Stimulated activated CD4-positive, alpha-beta T cell treated with anti-CD3 and anti-CD28 coated beads, Interleukin-12 subunit alpha, Interleukin-12 subunit beta, amount 100 ng/mL, for 24 hours (primary cell): ENCODE measurements around the gene CAPN2.

Experiments used
- DNase-seq, 2 experiments: peaks; one replicate each; pipeline ENCODE4 v3.0.0-alpha.2; 2020; ENCODE audit warnings: low read depth in 2 of 2

Gene CAPN2

GRCh38 chr1:223712194-223712849 is at the start of gene CAPN2:
Gene CAPN2, plus strand, starts transcription at chr1:223712539. Its CDS starts 102 bp downstream, at chr1:223712641.
- peak in 1 of 2 experiments; percentile 39 for DNase-seq

DNA sequence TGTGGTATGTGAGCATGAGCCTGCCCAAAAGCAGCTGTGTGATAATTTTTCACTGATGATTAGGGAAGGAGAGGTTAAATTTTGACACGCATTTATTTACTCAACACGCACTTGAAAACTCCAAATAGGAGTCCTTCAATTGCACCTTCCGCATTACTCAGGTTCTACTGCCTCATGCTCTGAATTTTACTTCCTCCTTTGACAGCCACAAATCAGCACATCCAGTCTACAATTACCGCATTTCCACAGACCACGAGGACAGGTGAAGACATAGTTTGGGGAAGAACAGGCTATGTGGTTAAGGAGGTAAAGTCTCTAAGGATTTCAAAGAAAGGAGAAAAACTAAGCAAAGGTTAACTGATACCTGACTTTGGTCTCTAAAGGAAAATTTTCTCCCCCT is 49.4 kb upstream of the CAPN2 start:
- DNase-seq: no peak

DNA sequence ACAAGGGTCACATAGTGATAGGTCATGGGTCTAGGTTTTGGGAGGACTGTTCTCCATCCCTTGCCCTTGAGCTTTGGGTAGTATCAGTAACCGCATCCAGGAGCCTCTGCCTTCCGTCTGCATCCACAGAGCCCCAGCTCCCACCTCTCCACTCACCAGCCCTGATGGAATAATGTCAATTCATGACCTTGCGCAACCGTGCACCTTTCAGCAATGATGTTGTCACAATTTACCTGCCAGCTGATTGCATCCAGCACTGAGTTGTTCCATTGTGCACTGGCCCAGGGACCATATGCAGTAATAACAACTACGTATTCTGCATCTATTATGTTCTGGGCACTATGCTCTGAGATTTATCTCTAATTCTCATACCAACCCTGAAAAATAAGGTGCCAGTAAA is 48.2 kb upstream of the CAPN2 start:
- no peak for DNase-seq

DNA sequence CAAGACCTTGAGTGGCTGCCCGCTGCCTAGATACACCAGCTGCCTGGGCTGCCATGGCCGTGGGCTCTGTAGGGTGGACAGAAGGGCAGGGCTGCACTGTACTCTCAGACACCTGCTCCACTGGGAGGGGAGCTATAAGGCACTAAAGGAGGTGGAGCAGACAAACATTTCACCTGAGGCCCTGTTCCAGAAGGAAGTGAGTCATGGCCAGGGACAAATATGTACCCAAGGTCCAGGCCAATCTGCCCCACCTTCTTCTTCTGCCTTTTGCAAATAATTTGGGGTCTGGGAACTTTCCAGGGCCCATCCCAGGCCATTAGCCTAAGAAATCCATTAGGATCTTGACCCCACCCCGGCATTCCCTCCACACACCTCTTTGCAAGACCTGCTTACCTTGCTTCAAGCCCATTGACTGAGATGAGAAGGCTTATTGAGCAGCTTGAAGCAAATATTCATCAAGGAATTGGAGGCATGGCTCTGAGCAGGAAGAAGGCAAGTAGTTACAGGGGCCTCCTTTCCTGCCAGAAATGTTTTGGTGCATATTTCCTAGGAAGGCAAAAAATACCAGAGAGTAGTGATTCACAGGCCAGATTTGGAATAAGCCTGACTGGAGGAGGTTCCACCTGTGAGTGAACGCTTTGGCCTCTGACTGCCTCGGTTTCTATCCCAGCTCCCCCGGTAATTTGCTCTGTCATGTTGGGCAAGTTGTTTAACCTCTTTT is 46.6 kb upstream of the CAPN2 start, which contains the start of gene CAPN8:
Gene CAPN8, minus strand, starts transcription at position 110 of the 721 bp plus-strand sequence. Its CDS starts 55 bp downstream, at position 55.
- DNase-seq: no peak

DNA sequence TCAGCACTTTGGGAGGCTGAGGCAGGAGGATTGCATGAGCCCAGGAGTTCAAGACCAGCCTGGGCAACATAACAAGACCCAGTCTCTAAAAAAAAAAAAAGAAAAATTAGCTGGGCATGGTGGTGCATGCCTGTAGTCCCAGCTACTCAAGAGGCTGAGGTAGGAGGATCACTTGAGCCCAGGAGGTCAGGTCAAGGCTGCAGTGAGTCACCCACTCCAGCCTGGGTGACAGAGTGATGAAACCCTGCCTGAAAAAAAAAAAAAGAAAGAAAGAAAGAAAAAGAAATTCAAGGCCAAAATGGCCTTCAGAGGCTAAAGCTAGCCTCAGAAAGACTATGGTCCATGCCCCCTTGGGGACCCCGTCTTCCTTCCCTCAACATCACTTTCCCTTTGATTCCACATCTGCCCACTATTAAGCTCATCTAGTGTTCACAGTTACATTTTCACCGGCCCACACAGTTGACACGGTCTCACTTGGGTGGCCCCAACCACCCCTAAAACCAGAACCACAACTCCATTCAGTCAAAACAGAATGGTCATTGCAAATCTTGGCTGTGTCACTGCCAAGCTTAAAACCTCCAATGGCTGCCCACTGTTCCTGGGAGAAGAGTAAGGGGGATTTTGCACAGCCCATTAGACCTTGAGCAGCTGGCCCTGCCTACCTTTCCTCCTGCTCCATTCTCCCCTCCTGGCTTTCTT is 44.7 kb upstream of the CAPN2 start:
- DNase-seq: no peak

- no peak for DNase-seq
These were observed 43.1 kb upstream of the CAPN2 start for GRCh38 chr1:223669003-223669795.

DNA sequence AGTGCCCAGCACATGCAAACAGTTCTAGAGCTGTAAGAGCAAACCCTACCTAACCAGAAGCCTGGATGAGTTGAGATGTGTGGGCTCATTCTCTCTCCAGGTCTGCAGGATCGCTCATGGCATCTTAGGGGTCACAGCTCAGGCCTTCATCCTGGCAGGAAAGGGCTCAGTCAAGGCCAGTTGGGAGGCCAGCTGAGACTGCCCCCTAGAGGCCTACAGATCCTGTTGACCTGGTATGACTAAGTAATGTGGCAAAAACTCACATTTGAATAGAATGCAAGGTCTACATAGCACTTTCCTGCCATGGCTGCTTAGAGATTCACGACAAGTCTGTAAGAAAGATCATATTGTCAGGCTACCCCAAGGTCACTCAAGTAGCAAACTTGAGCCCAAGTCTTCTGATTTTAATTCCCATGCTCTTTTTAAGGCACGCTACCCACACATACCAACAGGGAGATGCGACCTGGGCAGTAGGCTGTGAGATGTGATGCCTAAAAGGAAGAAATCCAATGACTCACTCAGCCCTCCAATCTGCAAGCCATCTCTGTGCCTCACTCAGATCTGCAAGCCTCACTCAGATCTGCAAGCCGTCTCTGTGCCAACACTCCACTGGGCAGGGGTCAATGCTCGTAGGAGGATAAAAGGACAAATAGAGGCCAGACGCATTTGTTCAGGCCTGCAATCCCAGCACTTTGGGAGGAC is 41.7 kb upstream of the CAPN2 start:
- DNase-seq: no peak

DNA sequence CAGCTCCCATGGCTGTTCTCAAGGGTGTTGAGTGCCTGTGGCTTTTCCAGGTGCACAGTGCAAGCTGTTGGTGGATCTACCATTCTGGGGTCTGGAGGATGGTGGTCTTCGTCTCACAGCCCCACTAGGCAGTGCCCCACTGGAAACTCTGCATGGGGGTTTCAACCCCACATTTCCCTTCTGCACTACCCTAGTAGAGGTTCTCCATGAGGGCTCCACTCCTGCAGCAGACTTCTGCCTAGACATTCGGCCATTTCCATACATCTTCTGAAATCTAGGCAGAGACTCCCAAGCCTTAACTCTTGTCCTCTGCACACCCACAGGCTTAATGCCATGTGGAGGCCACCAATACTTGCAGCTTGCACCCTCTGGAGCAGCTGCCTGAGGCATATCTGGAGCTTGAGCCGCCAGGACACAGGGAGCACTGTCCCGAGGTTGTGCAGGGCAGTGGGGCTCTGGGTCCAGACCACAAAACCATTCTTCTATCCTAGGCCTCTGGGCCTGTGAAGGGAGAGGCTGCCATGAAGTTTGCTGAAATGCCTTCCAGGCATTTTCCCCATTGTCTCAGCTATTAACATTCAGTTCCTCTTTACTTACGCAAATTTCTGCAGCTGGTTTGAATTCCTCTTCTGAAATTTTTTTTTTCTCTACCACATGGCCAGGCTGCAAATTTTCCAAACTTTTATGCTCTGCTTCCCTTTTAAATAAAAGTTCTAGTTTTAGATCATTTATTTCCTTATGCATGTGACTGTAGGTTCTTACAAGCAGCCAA is 38.0 kb upstream of the CAPN2 start:
- no peak for DNase-seq

GRCh38 chr1:223678841-223679240 is 33.5 kb upstream of the CAPN2 start:
- no peak for DNase-seq

DNA sequence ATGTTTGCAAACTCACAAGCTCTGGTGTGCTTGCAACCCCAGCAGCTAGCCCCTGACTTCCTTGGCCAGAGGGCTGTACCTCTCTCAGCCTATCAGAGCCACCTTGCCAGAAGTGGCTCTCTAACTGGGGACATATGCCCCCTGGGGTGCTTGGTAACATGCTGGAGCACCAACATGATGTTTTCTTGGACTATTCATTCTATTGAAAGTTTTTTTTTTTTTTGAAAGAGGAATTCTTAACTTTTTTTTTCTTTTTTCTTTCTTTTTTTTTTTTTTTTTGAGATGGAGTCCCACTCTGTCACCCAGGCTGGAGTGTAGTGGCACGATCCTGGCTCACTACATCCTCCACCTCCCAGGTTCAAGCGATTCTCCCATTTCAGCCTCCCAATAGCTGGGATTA is 32.2 kb upstream of the CAPN2 start:
- DNase-seq: no peak

GRCh38 chr1:223682502-223682901 is 29.8 kb upstream of the CAPN2 start:
- DNase-seq: no peak

GRCh38 chr1:223683586-223684487 is 28.5 kb upstream of the CAPN2 start:
- peak in 1 of 2 experiments; percentile 33 for DNase-seq

GRCh38 chr1:223684488-223684792 is 27.9 kb upstream of the CAPN2 start:
- DNase-seq: no peak

- DNase-seq: no peak
These were observed 21.2 kb upstream of the CAPN2 start for GRCh38 chr1:223691121-223691520.

- DNase-seq: no peak
These were observed 17.3 kb upstream of the CAPN2 start for GRCh38 chr1:223695014-223695548.

- DNase-seq: no peak
These were observed 16.4 kb upstream of the CAPN2 start for GRCh38 chr1:223695941-223696340.

- no peak for DNase-seq
These were observed 11.9 kb upstream of the CAPN2 start for GRCh38 chr1:223700388-223700918.

- no peak for DNase-seq
These were observed 11.2 kb upstream of the CAPN2 start for GRCh38 chr1:223700942-223701637.
